H1 (cell line): ENCODE measurements around the gene ANGPTL4. TPM values are rescaled to one million over a fixed set of nuclear protein-coding genes. Genes with fewer than 3 reads are reported as not detected.

Experiments
- CTCF ChIP-seq, 3 experiments: IDR thresholded peaks; 1 replicate in 2 of 3; 2 replicates in 1 of 3; pipeline versions ENCODE4 v1.5.1 to v1.6.1; 2011; ENCODE audit warnings: low read length in 3 of 3, mild to moderate bottlenecking in 3 of 3, inconsistent platforms in 2 of 3, low read depth in 1 of 3, moderate library complexity in 1 of 3; ENCODE audit not compliant: insufficient read depth in 1 of 3; ENCODE audit errors: control extremely low read depth in 1 of 3
- GABPA ChIP-seq: IDR thresholded peaks from 2 replicates; pipeline ENCODE4 v1.6.1; 2011; ENCODE audit warnings: mild to moderate bottlenecking, low read length, moderate library complexity, borderline replicate concordance; ENCODE audit not compliant: insufficient read depth
- PHF8 ChIP-seq: fragments of 200-600 bp; sonication (generic); conservative IDR thresholded peaks from 2 replicates; pipeline ENCODE4 v1.7.1; 2012; ENCODE audit warnings: low read depth, mild to moderate bottlenecking, inconsistent platforms, low read length, moderate library complexity
- SP4 ChIP-seq: IDR thresholded peaks from 2 replicates; pipeline ENCODE4 v1.6.1; 2012; ENCODE audit warnings: low read length, inconsistent platforms
- USF2 ChIP-seq: IDR thresholded peaks from 2 replicates; pipeline ENCODE4 v1.6.1; 2011; ENCODE audit warnings: low read length, improper control_type of control experiment
- YY1 ChIP-seq: IDR thresholded peaks from 2 replicates; pipeline ENCODE4 v1.6.1; 2011; ENCODE audit warnings: low read depth, mild to moderate bottlenecking, low read length
- polyA plus RNA-seq, 7 experiments: library from polyadenylated mRNA; depleted of rRNA in 3 of 7; stranded (reverse) in 5 of 7; unstranded in 2 of 7; fragments of >200 nt in 5 of 7; fragments of 200-250 nt in 2 of 7; gene quantifications; 1 replicate in 5 of 7; 2 replicates in 1 of 7; 4 replicates in 1 of 7; pipeline versions ENCODE4 v1.2.1 to v1.2.3, GENCODE V29; 2011 to 2013; ENCODE audit warnings: missing spikeins in 2 of 7, mixed read lengths in 2 of 7
- total RNA-seq: library from RNA; stranded (reverse); fragmentation: NEBNext Ultra II Directional; extraction: Animal tissue kit (Norgen Biotek cat#: 25700); gene quantifications from 2 replicates; pipeline ENCODE4 v1.2.1, GENCODE V29; 2021

The ANGPTL4 gene
- total and polyA plus RNA-seq, 2 of the 8 experiments (the other 6 are each of a cell fraction or from before 2014, with no cell fraction given), result 2.3 to 6.5 TPM

GRCh38 chr19:8325454-8325853 lies 38.5 kb upstream of the ANGPTL4 start (continued):
- TF ChIP-seq CTCF (IDR thresholded peaks at IDR 0.05; ENCODE audit: control extremely low read depth in 1 of 3, insufficient read depth in 1 of 3, low read depth in 1 of 3, low read length in 3 of 3) (no peak), USF2 (no peak), YY1 (no peak), PHF8 (no peak), GABPA (no peak), SP4 (no peak)
